GM21825 (cell line): ENCODE data around the gene DIPK1B.
"Not testable (repeated sequence)": the region's sequence is repeated elsewhere in the genome, so short reads cannot be mapped to it uniquely, and the experiment has no call there.

Experiments used
- ATAC-seq: cut with Tn5 transposase; IDR thresholded peaks from one replicate; pipeline ENCODE4 v1.9.1; 2021; ENCODE audit warnings: mild to moderate bottlenecking, moderate library complexity; ENCODE audit not compliant: unreplicated experiment

Gene DIPK1B

GRCh38 chr9:136697821-136698526, 14.4 kb upstream of the DIPK1B start:
- ATAC-seq: no peak

GRCh38 chr9:136698635-136699246, 13.6 kb upstream of the DIPK1B start:
- no peak for ATAC-seq

- ATAC-seq: no peak
Observed at GRCh38 chr9:136700304-136700703, 12.1 kb upstream of the DIPK1B start.

- ATAC-seq: peak; percentile 56
Observed at GRCh38 chr9:136700959-136701667, 11.3 kb upstream of the DIPK1B start.

GRCh38 chr9:136701668-136702053, 10.7 kb upstream of the DIPK1B start:
- peak; percentile 9 for ATAC-seq

GRCh38 chr9:136703276-136703860, 9.0 kb upstream of the DIPK1B start:
- no peak for ATAC-seq

- not testable (repeated sequence) for ATAC-seq
Observed at GRCh38 chr9:136704741-136705140, 7.6 kb upstream of the DIPK1B start.

GRCh38 chr9:136705564-136705963, 6.8 kb upstream of the DIPK1B start:
- ATAC-seq: no peak

- no peak for ATAC-seq
Observed at GRCh38 chr9:136707011-136707410, 5.4 kb upstream of the DIPK1B start.

GRCh38 chr9:136707849-136708517, 4.4 kb upstream of the DIPK1B start:
- no peak for ATAC-seq

- ATAC-seq: no peak
Observed at GRCh38 chr9:136709454-136710109, 2.8 kb upstream of the DIPK1B start.

- no peak for ATAC-seq
Observed at GRCh38 chr9:136710543-136710942, 1.8 kb upstream of the DIPK1B start.

- not testable (repeated sequence) for ATAC-seq
Observed at GRCh38 chr9:136711219-136711648, 1.1 kb upstream of the DIPK1B start.

GRCh38 chr9:136712690-136713544, 545 bp downstream of the DIPK1B start:
- ATAC-seq: no peak

GRCh38 chr9:136713550-136713949, 1.2 kb downstream of the DIPK1B start:
- no peak for ATAC-seq

GRCh38 chr9:136714096-136714892, 1.9 kb downstream of the DIPK1B start:
- ATAC-seq: no peak

GRCh38 chr9:136714893-136715274, 2.5 kb downstream of the DIPK1B start:
- ATAC-seq: no peak

- ATAC-seq: no peak
Observed at GRCh38 chr9:136717399-136717798, 5.0 kb downstream of the DIPK1B start.
